GM18517 (cell line): ENCODE measurements around the gene SMURF2.
"Not testable (repeated sequence)": the region's sequence is repeated elsewhere in the genome, so short reads cannot be mapped to it uniquely, and the experiment has no call there.

Experiments
- ATAC-seq: cut with Tn5 transposase; IDR thresholded peaks from one replicate; pipeline ENCODE4 v1.9.1; 2021; ENCODE audit warnings: mild to moderate bottlenecking, moderate library complexity; ENCODE audit not compliant: unreplicated experiment

SMURF2 gene

DNA sequence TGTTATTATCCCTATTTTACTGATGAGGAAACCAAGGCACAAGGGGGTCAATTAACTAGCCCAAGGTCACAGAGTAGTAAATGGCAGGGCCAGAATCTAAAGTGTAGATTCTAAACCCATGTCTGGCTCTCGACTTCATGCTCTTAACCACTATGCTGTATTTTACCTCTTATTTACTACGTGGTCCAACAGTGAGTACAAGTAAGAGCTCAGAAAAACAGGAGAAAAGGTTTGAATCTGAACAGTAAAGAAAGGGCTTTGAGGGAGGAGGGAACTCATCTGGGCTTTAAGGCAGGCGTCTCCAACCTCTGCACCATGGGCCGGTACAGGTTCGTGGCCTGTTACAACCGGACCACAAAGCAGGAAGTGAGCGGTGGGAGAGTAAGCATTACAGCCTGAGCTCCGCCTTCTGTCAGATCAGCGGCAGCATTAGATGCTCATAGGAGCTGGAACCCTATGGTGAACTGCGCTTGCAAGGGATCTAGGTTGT is 62.9 kb downstream of the SMURF2 start:
- ATAC-seq: peak; percentile 86

DNA sequence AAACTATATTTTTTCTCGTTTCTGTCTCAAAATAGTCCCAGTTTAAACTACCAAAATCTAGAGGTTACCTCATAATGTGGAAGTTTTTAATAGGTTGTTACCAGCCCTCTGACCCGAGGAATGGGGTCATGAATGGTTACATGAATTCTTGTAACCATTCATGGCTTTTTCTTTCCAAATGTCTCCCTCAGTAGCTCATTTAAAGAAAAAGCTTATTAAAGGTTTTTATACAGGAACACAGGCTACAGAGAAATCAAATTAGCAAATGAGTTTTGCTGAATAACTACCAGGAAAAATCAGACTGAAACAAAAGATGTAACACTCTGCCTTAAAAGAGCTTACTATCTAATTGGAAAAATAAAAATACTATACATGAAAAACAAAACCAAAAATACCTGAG is 63.4 kb downstream of the SMURF2 start:
- ATAC-seq: no peak

DNA sequence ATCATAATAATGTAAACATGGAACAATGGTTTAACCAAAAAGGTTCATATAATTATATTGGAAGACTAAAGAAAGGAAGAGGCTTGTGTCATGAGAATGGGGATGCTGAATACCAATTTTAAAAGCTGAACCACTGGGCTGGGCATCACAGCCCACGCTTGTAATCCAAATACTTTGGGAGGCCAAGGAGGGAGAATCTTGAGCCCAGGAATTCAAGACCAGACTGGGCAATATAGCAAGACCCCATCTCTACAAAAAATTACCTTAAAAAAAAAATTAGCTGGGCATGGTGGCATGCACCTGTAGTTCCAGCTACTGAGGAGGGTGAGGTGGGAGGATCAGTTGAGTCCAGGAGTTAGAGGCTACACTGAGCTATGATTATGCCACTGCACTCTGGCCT is 65.1 kb downstream of the SMURF2 start:
- no peak for ATAC-seq

- no peak for ATAC-seq
Observed at GRCh38 chr17:64596439-64596838, 65.7 kb downstream of the SMURF2 start.

DNA sequence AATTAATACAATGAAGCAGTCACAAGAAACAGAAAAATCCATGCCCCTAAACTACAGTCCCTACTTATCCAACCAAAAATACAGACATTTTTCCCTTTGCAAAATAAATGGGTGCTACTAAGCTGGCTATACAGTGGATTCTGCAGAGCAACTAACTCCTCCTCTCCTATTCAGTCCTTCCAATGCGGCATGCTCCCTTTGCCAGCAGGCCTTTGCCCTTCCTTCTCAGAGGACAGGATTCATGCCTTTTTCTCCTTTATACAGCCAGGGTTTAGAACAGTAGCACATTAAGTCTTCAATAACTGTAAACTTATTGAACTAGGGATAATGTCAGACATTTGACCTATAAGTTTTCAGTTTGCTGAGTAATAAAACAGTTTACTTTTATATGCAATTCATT is 70.2 kb downstream of the SMURF2 start:
- no peak for ATAC-seq

DNA sequence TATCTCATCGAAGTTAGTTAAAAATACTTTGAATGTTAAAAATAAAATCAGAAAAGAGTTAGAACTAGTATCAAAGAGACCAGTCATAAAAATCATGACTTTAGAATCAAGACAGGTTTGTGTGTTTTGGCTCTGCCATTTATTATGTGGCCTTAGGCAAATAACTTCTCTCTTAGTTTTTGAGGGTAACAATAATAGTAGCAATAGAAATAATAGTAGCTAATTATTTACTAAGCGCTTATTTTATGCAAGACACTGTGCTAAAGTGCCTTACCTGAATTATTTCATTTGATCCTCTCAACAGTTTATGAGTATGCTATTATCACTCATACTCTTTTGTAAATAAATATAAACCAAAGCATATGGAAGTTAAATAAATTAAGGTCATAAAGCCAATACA is 77.0 kb downstream of the SMURF2 start:
- ATAC-seq: no peak

GRCh38 chr17:64583038-64583437 is 79.1 kb downstream of the SMURF2 start:
- ATAC-seq: no peak

- no peak for ATAC-seq
Observed at GRCh38 chr17:64580384-64581315, 81.5 kb downstream of the SMURF2 start.

- ATAC-seq: no peak
Observed at GRCh38 chr17:64579917-64580316, 82.2 kb downstream of the SMURF2 start.

DNA sequence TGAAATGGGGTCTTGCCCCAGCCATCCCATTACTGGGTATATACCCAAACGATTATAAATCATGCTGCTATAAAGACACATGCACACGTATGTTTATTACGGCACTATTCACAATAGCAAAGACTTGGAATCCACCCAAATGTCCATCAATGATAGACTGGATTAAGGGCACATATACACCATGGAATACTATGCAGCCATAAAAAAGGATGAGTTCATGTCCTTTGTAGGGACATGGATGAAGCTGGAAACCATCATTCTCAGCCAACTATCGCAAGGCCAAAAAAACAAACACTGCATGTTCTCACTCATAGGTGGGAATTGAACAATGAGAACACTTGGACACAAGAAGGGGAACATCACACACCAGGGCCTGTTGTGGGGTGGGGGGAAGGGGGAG is 85.1 kb downstream of the SMURF2 start:
- not testable (repeated sequence) for ATAC-seq

GRCh38 chr17:64575431-64575830 is 86.7 kb downstream of the SMURF2 start:
- no peak for ATAC-seq

- no peak for ATAC-seq
Observed at GRCh38 chr17:64574646-64575045, 87.5 kb downstream of the SMURF2 start.

DNA sequence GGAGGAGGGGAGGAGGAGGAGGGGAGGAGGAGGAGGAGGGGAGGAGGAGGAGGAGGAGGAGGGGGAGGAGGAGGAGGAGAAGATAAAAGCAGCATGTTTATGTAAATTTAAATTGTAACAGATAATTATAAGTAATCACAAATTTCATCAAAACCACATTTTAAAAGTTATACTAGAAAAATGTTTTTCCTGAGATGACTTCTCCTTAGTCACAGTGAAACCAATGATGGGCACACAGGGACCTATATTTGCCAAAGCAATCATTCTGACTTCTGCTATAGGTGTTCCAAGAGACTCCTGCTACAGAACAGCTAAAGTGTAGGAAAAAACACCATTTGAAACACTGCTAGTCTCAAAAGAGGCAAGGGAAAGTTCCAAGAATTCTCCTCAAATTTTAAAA is 88.9 kb downstream of the SMURF2 start:
- ATAC-seq: no peak

DNA sequence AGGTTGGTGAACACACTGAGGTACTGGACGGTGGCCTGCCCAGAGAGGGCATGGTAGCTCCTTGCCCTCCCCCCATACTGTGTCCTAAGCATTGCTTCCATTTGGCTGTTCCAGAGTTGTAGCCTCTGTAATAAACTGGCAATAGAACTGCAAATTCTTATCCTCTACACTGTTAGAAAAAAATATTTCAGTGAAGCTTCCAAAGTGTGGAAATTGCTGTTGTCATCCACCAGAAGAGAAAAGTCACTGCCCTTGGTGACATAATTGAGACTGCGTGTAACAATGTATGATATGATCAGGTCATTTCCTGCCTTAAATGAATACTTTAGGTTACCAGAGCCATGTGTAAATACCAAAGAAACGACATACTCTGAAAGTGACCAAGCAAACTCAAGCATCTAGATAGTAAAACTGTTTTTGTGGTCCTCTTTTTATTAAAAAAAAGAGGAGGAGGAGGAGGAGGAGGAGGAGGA is 89.4 kb downstream of the SMURF2 start:
- no peak for ATAC-seq

DNA sequence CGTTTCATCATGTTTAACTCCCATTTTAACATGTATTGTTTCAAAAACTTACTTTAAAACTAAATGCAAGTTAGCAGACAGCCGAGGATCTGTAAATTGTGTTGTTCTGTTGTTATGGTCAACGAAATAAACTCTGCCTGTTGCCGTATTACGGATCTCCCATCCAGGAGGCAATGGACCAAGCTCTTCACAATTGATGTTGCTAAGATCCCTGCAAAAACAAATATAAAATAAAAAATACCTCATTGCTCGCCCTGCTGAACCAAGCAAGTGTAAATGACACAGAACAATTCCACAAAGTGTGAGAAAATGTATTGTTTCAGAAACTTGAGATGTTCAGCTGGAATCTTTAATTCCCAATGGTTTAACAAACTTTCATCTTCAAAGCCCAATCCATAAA is 90.4 kb downstream of the SMURF2 start:
- ATAC-seq: no peak

- ATAC-seq: no peak
Observed at GRCh38 chr17:64565563-64565962, 96.5 kb downstream of the SMURF2 start.

- ATAC-seq: no peak
Observed at GRCh38 chr17:64564098-64564497, 98.0 kb downstream of the SMURF2 start.

DNA sequence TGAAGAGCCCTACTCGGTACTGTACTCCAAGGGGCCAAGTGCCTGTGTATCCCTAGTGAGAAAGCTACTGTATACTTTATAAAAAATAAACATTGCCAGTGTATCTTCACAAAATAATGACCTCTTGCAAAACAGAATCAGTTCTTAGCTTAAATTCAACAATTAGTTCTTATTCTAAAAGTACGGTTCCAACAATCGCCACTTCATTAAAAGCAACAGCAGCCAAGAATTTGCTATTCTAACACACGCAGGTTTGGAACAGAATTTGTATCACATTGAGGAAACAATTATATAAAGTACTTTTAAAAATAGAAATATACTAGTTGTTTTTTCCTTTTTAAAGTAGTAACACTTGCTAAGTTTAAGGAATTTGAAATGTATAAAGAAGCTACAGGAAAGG is 106.8 kb downstream of the SMURF2 start:
- no peak for ATAC-seq

DNA sequence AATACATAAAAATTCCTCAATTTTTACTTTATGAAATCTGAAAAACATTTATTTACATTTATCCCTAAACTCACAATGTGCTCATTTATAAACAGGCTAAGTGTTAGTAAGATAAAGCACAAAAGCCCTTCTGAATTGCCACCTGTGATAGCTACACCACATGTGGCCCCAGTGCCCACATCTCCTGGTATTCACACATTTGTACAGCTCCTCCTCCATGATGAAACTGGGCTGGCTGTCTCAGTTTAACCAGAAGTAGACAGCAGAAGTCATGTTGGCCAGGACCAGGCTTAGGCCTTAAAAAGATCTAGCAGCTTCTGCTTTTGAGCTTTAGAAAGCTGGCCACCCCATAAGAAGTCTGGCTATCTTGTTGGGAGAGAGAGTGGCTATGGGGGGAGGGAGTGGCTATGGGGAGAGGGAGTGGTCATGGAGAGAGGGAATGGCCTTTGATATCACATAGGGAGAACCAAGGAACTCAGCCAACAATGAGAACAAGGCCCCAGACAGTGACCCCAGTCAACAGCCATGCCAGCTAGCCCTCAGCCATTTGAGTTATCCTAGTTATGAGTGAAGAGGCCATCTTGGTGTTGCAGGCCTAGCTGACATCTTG is 108.0 kb downstream of the SMURF2 start:
- ATAC-seq: no peak

GRCh38 chr17:64551461-64551860 is 110.6 kb downstream of the SMURF2 start:
- no peak for ATAC-seq

DNA sequence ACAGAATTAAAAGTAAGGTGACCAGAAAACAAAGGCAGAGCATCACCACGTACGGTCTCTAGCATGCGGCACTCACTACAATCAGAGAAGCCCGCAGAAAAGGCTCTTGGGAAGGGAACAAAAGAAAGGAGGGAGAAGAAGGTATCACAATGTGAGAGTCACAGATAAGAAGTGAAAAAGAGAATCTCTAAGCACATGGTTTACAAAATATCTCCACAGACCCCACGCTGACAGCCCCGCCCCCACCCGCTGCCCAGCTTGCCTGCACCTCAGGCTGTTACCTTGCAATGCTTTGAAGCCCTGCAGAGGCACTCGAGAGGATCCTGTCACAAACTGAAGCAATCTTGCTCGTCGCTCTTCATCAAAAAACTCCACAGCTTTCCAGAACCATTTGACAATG is 114.8 kb downstream of the SMURF2 start:
- ATAC-seq: no peak

GRCh38 chr17:64546716-64547115 is 115.4 kb downstream of the SMURF2 start:
- ATAC-seq: no peak
